ENCODE results near the gene ADIPOR2. TPM values are rescaled to one million over a fixed set of nuclear protein-coding genes. Genes with fewer than 3 reads are reported as not detected.

ADIPOR2 gene
- total RNA-seq, 2 experiments from 2014 or later = 24.7 to 51.1 TPM

- H2AFZ ChIP-seq (ENCODE audit: low read length) = no peak overlapping the region
- H3K4me2 ChIP-seq (ENCODE audit: low read length) = no peak overlapping the region
- BruUV-seq (replicated peaks) = no TSS peak
- no peaks in the 10 kb centered on the region for H3K9me3 ChIP-seq (ENCODE audit: low read length)
- H3K27ac ChIP-seq (ENCODE audit: low read depth, low read length, poor library complexity, severe bottlenecking) = no peak overlapping the region
- TF ChIP-seq EZH2phosphoT487 (IDR thresholded peaks at IDR 0.05; ENCODE audit: borderline replicate concordance, low read depth, low read length) = no peak
- TF ChIP-seq, protein P1, sequence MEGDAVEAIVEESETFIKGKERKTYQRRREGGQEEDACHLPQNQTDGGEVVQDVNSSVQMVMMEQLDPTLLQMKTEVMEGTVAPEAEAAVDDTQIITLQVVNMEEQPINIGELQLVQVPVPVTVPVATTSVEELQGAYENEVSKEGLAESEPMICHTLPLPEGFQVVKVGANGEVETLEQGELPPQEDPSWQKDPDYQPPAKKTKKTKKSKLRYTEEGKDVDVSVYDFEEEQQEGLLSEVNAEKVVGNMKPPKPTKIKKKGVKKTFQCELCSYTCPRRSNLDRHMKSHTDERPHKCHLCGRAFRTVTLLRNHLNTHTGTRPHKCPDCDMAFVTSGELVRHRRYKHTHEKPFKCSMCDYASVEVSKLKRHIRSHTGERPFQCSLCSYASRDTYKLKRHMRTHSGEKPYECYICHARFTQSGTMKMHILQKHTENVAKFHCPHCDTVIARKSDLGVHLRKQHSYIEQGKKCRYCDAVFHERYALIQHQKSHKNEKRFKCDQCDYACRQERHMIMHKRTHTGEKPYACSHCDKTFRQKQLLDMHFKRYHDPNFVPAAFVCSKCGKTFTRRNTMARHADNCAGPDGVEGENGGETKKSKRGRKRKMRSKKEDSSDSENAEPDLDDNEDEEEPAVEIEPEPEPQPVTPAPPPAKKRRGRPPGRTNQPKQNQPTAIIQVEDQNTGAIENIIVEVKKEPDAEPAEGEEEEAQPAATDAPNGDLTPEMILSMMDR (conservative IDR thresholded peaks at IDR 0.05; ENCODE audit: low read length) = no peak
- DNase-seq (ENCODE audit: low spot score) = no peak
- H3K4me3 ChIP-seq (ENCODE audit: low read depth, low read length, poor library complexity, severe bottlenecking) = no peak overlapping the region
- CTCF ChIA-PET (ENCODE audit: unreplicated experiment) = no interaction called here
- POLR2A ChIA-PET = no interaction called here
- H4K20me1 ChIP-seq (ENCODE audit: insufficient read depth, low read length) = no peaks in the 10 kb centered on the region
- H3K36me3 ChIP-seq (ENCODE audit: insufficient read depth, low read length) = no peaks in the 10 kb centered on the region
- no peaks in the 10 kb centered on the region for H3K9me2 ChIP-seq (ENCODE audit: insufficient read depth, low read length)
- intact Hi-C loops (cut with micrococcal nuclease; ENCODE audit: unreplicated experiment) = no loop called here
- H3K79me2 ChIP-seq (ENCODE audit: insufficient read depth, low read depth, low read length) = no peaks in the 10 kb centered on the region
- no peaks in the 10 kb centered on the region for H3K4me1 ChIP-seq (ENCODE audit: insufficient read depth, low read length, poor library complexity, severe bottlenecking)
These were observed 142.7 kb downstream of the ADIPOR2 start for GRCh38 chr12:1833596-1834028.

DNA sequence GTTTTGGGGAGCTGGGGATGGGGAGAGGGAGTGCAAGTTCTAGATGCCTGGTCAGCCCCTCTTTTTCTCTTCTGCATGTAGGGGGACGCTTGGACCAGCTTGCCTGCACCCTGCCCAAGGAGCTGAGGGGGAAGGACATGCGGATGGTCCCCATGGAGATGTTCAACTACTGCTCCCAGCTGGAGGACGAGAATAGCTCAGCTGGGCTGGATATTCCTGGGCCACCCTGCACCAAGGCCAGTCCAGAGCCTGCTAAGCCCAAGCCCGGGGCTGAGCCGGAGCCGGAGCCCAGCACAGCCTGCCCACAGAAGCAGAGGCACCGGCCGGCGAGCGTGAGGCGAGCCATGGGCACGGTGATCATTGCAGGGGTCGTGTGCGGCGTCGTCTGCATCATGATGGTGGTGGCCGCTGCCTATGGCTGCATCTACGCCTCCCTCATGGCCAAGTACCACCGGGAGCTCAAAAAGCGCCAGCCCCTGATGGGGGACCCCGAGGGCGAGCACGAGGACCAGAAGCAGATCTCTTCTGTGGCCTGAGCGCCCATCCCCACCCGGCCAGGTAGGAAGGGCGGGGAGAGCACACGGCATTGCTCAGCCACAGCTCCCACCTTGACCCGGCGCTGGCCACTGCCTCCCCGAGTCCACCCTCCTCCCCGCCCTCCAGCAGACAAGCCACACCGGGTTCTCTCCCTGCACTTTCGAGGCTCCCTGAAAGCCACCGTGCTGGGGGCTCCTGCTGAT is 143.5 kb downstream of the ADIPOR2 start:
- ChIA-PET CTCF (ENCODE audit: unreplicated experiment) (no interaction called here), POLR2A (no interaction called here)
- no peaks in the 10 kb centered on the region for H3K9me3 ChIP-seq (ENCODE audit: low read length)
- DNase-seq (ENCODE audit: low spot score) = no peak
- no peaks in the 10 kb centered on the region for H3K9me2 ChIP-seq (ENCODE audit: insufficient read depth, low read length)
- H3K4me1 ChIP-seq (ENCODE audit: insufficient read depth, low read length, poor library complexity, severe bottlenecking) = no peaks in the 10 kb centered on the region
- no peak overlapping the region for H2AFZ ChIP-seq (ENCODE audit: low read length)
- H3K4me3 ChIP-seq (ENCODE audit: low read depth, low read length, poor library complexity, severe bottlenecking) = no peak overlapping the region
- no peaks in the 10 kb centered on the region for H3K79me2 ChIP-seq (ENCODE audit: insufficient read depth, low read depth, low read length)
- no peaks in the 10 kb centered on the region for H4K20me1 ChIP-seq (ENCODE audit: insufficient read depth, low read length)
- intact Hi-C loops (cut with micrococcal nuclease; ENCODE audit: unreplicated experiment) = no loop called here
- TF ChIP-seq, protein P1 (conservative IDR thresholded peaks at IDR 0.05; ENCODE audit: low read length) = no peak
- no peak for TF ChIP-seq EZH2phosphoT487 (IDR thresholded peaks at IDR 0.05; ENCODE audit: borderline replicate concordance, low read depth, low read length)
- no peak overlapping the region for H3K27ac ChIP-seq (ENCODE audit: low read depth, low read length, poor library complexity, severe bottlenecking)
- no peaks in the 10 kb centered on the region for H3K36me3 ChIP-seq (ENCODE audit: insufficient read depth, low read length)
- no peak overlapping the region for H3K4me2 ChIP-seq (ENCODE audit: low read length)
- BruUV-seq (replicated peaks) = no TSS peak
